Transverse colon (tissue), 4 donors: Measurements from ENCODE around the gene TRAF7. TPM values are rescaled to one million over a fixed set of nuclear protein-coding genes. Genes with fewer than 3 reads are reported as not detected.

ENCODE experiments used
- DNase-seq: peaks from one replicate; pipeline ENCODE4 v3.0.0-alpha.2; 2019
- H3K27ac ChIP-seq, 4 donors: fragments of 200-600 bp; sonication (generic); 2 replicates each; pipeline ENCODE4 v1.5.1; 2016 to 2018; ENCODE audit warnings: inconsistent platforms in 4 of 4
- H3K27me3 ChIP-seq: fragments of 200-600 bp; sonication (generic); 2 replicates; pipeline ENCODE4 v1.5.1; 2017; ENCODE audit warnings: inconsistent platforms
- H3K36me3 ChIP-seq, 4 donors: fragments of 200-600 bp; sonication (generic); 2 replicates each; pipeline ENCODE4 v1.5.1; 2017 to 2019; ENCODE audit warnings: inconsistent platforms in 4 of 4
- H3K4me1 ChIP-seq, 4 donors: fragments of 200-600 bp; sonication (generic); 2 replicates each; pipeline ENCODE4 v1.5.1; 2017 to 2020; ENCODE audit warnings: inconsistent platforms in 4 of 4
- H3K4me3 ChIP-seq, 4 donors: fragments of 200-600 bp; sonication (generic); 1 replicate in 1 of 4; 2 replicates in 3 of 4; pipeline versions ENCODE4 v1.5.1 to v1.6.1; 2017 to 2019; ENCODE audit warnings: inconsistent platforms in 4 of 4
- H3K9me3 ChIP-seq, 2 donors: fragments of 200-600 bp; sonication (generic); 2 replicates each; pipeline ENCODE4 v1.5.1; 2017 to 2019; ENCODE audit warnings: inconsistent platforms in 2 of 2
- EP300 ChIP-seq: sonication (generic); formaldehyde crosslinking; IDR thresholded peaks from one replicate; pipeline ENCODE4 v1.6.1; 2017; ENCODE audit warnings: antibody characterized with exemption, low read depth
- POLR2A ChIP-seq: fragments of 450-650 bp; IDR thresholded peaks from one replicate; pipeline ENCODE4 v1.6.1; 2016; ENCODE audit warnings: antibody characterized with exemption, mild to moderate bottlenecking, moderate library complexity
- POLR2AphosphoS5 ChIP-seq, 3 donors: sonication (generic); formaldehyde crosslinking; IDR thresholded peaks; one replicate each; pipeline ENCODE4 v1.6.1; 2016; ENCODE audit warnings: antibody characterized with exemption in 3 of 3
- WGBS, 2 donors: methylation state at CpG; one replicate each; pipeline ENCODE4 v1.1.5; 2018; ENCODE audit warnings: low coverage in 1 of 2; 5-methylcytosine and 5-hydroxymethylcytosine counted together
- in situ Hi-C, 4 donors: fragments of 200-750 bp; cut with MboI; loops; one replicate each; pipeline versions ENCODE4 v1.15.0 to v1.15.1; 2017; ENCODE audit warnings: low sequenced_read_pairs in 3 of 4, low pct_ligation_motif_present in 1 of 4, low pct_unique_long_range_greater_than_20kb in 1 of 4
- intact Hi-C: fragments of 100-400 bp; cut with DNase I; formaldehyde crosslinking; loops from one replicate; pipeline ENCODE4 v1.15.1; 2023; ENCODE audit warnings: low total_unique reads
- total RNA-seq, 4 donors: library from RNA; depleted of rRNA; stranded (reverse); fragments of >200 nt; gene quantifications; one replicate each; pipeline ENCODE4 v1.1.0, GENCODE V29; 2016
- TF ChIP-seq, protein P1 (sequence below), 5 experiments: fragments of 200-600 bp in 3 of 5; fragments of 450-650 bp in 2 of 5; sonication (generic) in 3 of 5; IDR thresholded peaks; 1 replicate in 2 of 5; 2 replicates in 3 of 5; pipeline ENCODE4 v1.5.1; 2016 to 2017; ENCODE audit warnings: antibody characterized with exemption in 5 of 5, inconsistent platforms in 3 of 5, mild to moderate bottlenecking in 2 of 5, moderate library complexity in 1 of 5

TRAF7 gene
- total RNA-seq, 4 donors from 2014 or later = 43.4 to 80.4 (median 63.0) TPM

DNA sequence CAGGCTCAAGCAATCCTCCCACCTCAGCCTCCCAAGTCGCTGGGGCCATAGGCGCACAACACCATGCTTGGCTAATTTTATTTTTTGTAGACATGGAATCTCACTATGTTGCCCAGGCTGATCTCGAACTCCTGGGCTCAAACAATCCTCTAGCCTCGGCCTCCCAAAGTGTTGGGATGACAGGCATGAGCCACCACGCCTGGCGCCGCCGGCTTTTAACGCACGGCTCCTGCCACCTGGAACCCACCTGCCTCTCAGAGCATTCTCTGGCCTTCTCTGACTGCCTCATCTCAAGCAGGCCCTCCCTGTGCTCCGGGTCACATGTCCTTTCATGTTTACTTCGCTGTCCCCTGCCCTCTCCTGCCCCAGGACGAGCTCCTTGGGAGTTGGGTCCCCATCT, 30.5 kb downstream of the TRAF7 start:
- Histone ChIP-seq H3K27ac (no peak overlapping the region), H3K36me3 (no peaks in the 10 kb centered on the region), H3K4me3 (no peak overlapping the region), H3K27me3 (peaks cover 18% of the 10 kb centered on the region), H3K9me3 (no peaks in the 10 kb centered on the region), H3K4me1 (no peaks in the 10 kb centered on the region)
- in situ Hi-C loops = loop anchor here in 1 of 4 donors (25.0 kb wide), 1 partner anchor 301 kb away; the partner anchor contains the start of gene TBC1D24
- TF ChIP-seq POLR2AphosphoS5 (IDR thresholded peaks at IDR 0.05) = no peak
- TF ChIP-seq, protein P1, sequence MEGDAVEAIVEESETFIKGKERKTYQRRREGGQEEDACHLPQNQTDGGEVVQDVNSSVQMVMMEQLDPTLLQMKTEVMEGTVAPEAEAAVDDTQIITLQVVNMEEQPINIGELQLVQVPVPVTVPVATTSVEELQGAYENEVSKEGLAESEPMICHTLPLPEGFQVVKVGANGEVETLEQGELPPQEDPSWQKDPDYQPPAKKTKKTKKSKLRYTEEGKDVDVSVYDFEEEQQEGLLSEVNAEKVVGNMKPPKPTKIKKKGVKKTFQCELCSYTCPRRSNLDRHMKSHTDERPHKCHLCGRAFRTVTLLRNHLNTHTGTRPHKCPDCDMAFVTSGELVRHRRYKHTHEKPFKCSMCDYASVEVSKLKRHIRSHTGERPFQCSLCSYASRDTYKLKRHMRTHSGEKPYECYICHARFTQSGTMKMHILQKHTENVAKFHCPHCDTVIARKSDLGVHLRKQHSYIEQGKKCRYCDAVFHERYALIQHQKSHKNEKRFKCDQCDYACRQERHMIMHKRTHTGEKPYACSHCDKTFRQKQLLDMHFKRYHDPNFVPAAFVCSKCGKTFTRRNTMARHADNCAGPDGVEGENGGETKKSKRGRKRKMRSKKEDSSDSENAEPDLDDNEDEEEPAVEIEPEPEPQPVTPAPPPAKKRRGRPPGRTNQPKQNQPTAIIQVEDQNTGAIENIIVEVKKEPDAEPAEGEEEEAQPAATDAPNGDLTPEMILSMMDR (IDR thresholded peaks at IDR 0.05) = no peak
- no peak for TF ChIP-seq EP300
- TF ChIP-seq POLR2A = no peak
- DNase-seq = no peak
- intact Hi-C loops = no loop called here
- WGBS, 2 donors = 80 to 89% methylated on average over 7 to 13 of the region's 13 CpGs

DNA sequence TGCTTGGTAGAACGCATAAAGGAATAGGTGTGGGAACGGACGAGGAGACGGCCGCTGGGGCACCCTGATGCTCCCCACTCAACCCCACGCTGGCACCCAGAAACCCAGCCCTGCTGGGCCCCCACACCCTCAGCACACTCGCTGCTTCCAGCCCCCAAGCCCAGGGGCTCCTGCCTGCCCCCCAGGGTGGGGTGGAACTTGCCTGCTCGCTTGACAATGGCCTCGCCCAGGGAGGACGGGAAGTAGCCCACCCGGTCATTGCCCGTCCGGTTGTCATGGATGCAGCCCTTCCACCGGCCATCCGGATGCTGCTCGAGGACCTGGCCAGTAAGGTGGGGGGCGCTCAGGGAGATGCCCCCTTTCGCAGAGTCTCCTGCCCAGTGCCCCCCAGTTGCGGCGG, 30.9 kb downstream of the TRAF7 start:
- TF ChIP-seq, protein P1 (IDR thresholded peaks at IDR 0.05) = no peak
- TF ChIP-seq EP300 (no peak), POLR2A (no peak), POLR2AphosphoS5 (IDR thresholded peaks at IDR 0.05) (no peak)
- DNase-seq = no peak
- no peak overlapping the region for H3K4me3 ChIP-seq
- H3K27me3 ChIP-seq = peaks cover 18% of the 10 kb centered on the region
- intact Hi-C loops (no loop called here), in situ Hi-C loops (loop anchor here in 1 of 4 donors (25.0 kb wide), 1 partner anchor 301 kb away; the partner anchor contains the start of gene TBC1D24)
- no peaks in the 10 kb centered on the region for H3K4me1 ChIP-seq
- H3K36me3 ChIP-seq = no peaks in the 10 kb centered on the region
- no peaks in the 10 kb centered on the region for H3K9me3 ChIP-seq
- no peak overlapping the region for H3K27ac ChIP-seq
- 89% methylated on average over 17 of the region's 20 CpGs; no CpG with 5 or more reads in 1 of the 2 donors for WGBS, 2 donors

DNA sequence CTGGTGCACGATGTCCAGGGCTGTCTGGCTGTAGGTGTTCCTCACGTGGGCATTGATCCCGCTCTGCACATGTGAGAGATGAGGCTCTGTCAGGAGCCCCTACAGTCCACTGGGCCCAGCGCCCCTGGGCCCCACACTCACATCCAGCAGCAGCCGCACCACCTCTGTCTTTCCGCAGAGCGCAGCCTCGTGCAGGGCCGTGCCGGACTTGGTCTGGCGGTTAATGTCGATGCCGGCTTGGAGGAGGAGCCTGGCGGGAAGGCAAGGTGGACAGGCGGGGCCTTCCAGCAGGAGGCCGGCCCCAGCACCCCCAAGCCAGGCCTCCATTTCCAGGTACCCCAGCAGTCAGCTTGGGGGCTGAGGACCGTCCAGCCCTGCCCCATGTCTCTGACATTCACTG, 31.6 kb downstream of the TRAF7 start:
- Histone ChIP-seq H3K27ac (no peak overlapping the region), H3K36me3 (no peaks in the 10 kb centered on the region), H3K27me3 (peaks cover 18% of the 10 kb centered on the region), H3K4me3 (no peak overlapping the region), H3K9me3 (no peaks in the 10 kb centered on the region), H3K4me1 (no peaks in the 10 kb centered on the region)
- in situ Hi-C loops = loop anchor here in 1 of 4 donors (25.0 kb wide), 1 partner anchor 300 kb away; the partner anchor contains the start of gene TBC1D24
- intact Hi-C loops = no loop called here
- DNase-seq = no peak
- TF ChIP-seq EP300 = no peak
- 40 to 66% methylated on average over 1 to 17 of the region's 17 CpGs for WGBS, 2 donors

DNA sequence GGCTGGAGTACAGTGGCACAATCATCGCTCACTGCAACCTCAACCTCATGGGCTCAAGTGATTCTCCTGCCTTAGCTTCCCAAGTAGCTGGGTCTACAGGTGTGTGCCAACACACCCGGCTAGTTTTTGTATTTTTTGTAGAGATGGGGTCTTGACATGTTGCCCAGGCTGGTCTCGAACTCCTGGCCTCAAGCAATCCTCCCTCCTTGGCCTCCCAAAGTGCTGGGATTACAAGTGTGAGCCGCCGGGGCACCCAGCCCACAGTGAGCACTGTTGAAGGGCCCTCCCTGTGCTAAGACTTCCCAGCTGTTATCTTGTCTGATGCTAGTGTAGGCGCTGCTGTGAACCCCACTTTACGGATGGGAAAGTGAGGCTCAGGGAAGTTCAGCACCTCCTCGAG, 32.8 kb downstream of the TRAF7 start:
- TF ChIP-seq, protein P1 (IDR thresholded peaks at IDR 0.05) = no peak
- TF ChIP-seq POLR2A (no peak), POLR2AphosphoS5 (IDR thresholded peaks at IDR 0.05) (no peak), EP300 (no peak)
- in situ Hi-C loops = loop anchor here in 1 of 4 donors (25.0 kb wide), 1 partner anchor 299 kb away; the partner anchor contains the start of gene TBC1D24

More for the DNA sequence above, 32.8 kb downstream of the TRAF7 start:
- 94 to 100% methylated on average over 1 to 8 of the region's 8 CpGs for WGBS, 2 donors
- H3K27ac ChIP-seq = no peak overlapping the region
- H3K9me3 ChIP-seq = no peaks in the 10 kb centered on the region
- no peaks in the 10 kb centered on the region for H3K36me3 ChIP-seq
- peaks cover 20% of the 10 kb centered on the region for H3K27me3 ChIP-seq
- DNase-seq = no peak
- intact Hi-C loops = no loop called here
- no peaks in the 10 kb centered on the region for H3K4me1 ChIP-seq
- no peak overlapping the region for H3K4me3 ChIP-seq
